ENCODE results near the gene B4GALNT4.

DNA sequence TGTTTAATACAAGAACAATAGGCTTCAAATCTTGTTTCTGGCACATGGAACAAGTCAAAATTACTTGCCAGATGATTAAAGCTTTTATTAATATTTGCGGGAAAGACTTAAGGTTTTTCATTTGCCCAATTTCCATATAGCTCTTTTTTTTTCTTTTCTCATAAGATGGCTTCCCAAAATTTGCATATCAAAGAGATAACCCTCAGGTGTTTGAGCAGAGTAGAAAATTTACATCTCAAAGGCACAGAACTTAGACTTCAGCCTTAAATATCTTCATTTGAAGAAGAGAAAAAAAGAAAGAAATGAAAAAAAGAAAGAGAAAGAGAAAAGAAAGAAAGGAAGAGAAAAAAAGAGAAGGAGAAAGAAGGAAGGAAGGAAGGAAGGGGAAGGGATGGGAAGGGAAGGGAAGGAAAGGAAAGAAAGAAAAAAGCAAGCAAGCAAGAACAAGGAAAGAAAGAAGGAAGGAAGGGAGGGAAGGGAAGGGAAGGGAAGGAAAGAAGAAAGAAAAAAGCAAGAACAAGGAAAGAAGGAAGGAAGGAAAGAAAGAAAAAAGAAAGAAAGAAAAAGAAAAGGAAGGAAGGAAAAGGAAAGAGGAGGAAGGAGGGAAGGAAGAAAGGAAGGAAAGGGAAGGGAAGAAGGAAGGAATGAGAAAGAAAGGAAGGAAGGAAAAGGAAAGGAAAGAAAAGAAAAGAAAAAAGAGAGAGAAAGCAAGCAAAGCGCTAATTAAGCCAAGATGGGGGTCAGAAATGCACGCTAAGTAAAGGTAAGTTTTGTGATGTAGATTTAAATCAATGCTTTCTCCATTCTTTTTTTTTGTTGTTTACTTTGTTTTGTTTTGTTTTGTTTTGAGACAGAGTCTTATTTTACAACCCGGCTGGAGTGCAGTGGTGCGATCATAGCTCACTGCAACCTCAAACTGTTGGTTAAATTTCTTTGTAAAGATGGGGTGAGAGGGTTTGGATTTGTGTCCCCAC, 28.5 kb upstream of the B4GALNT4 start:
- TF ChIP-seq EZH2 (IDR thresholded peaks at IDR 0.05; ENCODE audit: insufficient read depth, poor library complexity, severe bottlenecking), result no peak
- TF ChIP-seq EZH2phosphoT487 (IDR thresholded peaks at IDR 0.05; ENCODE audit: insufficient read depth, low read depth), result no peak
